GM21528 (cell line): Measurements from ENCODE around the gene THSD7B.
"Not testable (repeated sequence)": the region's sequence is repeated elsewhere in the genome, so short reads cannot be mapped to it uniquely, and the experiment has no call there.

Source experiments
- ATAC-seq: cut with Tn5 transposase; IDR thresholded peaks from one replicate; pipeline ENCODE4 v1.9.1; 2021; ENCODE audit warnings: mild to moderate bottlenecking, moderate library complexity; ENCODE audit not compliant: unreplicated experiment, low FRiP score

The THSD7B gene

GRCh38 chr2:137031731-137032130, 266.4 kb downstream of the THSD7B start:
- ATAC-seq = no peak

DNA sequence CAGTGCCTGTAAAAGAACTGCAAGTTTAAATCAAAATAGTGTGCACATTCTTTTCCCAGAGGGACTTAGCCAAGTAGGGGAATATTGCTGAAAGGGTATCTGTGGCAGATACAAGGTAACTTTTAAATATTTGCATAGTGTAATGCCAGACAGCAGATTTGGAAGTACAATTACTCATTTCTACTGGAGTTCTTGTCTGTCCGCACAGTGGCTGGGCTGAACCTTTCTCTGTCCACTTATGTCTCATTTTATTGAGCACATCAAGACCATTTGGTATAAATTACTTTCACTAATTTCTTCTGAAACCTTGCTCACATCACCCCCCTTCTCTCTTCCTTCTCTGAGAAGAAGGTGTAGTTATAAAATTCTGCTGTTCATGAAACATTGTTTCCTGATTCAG, 271.3 kb downstream of the THSD7B start:
- ATAC-seq = no peak

DNA sequence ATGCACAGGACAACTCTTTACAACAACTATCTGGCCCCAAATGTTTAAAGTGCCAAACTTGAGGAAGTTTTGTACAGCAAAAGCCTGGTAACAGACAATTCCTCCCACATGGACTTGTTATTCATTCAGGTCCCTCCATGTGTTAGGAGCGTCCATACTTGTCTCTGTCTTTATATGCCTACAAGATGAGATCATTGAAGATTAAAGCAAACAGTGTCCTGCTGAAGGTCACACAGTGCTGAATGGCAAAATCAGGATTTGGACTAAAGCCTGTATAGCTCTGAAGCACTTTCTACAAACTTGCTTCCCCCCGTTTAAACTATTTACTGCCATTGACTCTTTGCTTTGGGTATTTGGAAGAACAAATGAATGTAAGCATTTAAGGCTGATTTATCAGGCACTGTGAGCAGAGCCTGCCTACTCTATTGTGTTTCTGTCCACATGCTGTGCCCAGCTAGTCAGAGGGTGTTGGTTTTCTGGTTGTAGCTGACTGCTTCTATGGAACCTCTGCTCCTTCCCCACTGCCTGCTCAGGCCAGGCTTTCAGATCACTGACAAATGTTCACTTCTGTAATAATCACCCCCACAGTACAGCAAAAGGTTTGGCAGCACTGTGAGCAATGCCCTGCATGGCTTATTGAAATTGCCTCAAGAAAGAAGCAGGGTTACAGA, 274.3 kb downstream of the THSD7B start:
- no peak for ATAC-seq

- no peak for ATAC-seq
These were observed 282.0 kb downstream of the THSD7B start for GRCh38 chr2:137047369-137047768.

DNA sequence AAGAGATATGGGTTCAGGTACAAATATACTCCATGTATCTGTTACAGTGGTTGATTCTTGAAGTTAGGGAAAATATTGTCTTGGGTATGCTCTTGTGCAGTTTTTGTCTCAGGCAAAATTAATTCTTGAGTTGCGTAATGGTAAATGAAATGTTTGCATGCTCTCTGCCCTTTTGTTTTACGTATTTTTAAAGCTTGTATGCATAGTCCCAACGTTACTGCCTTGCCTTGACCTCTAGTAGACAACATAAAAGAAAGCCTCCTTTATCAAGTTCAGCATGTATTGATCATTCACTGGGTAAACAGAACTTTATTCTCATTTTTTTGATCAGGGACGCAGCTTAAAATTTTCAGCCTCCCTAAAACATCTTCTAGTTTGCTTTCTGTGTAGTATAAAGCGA, 283.1 kb downstream of the THSD7B start:
- ATAC-seq = no peak

GRCh38 chr2:137049518-137049917, 284.2 kb downstream of the THSD7B start:
- ATAC-seq = no peak

DNA sequence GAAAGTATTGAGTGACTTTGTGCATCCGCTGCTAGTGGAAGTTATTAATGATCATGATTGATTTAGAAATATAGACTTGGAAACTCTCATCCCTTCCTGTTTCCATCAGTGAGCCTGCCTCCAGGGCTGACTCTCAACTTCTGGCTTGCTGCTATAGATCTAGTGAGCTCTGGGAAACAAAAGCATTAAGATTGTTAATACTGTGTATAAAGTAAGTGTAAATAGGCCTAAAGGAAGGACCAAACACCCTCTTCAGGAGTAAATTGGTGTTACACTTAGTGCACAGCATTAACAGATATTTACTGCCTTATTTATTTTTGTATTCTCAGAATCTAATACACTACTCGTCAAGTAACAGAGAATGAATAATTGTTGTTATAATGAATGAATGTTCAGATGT, 285.6 kb downstream of the THSD7B start:
- ATAC-seq = no peak

DNA sequence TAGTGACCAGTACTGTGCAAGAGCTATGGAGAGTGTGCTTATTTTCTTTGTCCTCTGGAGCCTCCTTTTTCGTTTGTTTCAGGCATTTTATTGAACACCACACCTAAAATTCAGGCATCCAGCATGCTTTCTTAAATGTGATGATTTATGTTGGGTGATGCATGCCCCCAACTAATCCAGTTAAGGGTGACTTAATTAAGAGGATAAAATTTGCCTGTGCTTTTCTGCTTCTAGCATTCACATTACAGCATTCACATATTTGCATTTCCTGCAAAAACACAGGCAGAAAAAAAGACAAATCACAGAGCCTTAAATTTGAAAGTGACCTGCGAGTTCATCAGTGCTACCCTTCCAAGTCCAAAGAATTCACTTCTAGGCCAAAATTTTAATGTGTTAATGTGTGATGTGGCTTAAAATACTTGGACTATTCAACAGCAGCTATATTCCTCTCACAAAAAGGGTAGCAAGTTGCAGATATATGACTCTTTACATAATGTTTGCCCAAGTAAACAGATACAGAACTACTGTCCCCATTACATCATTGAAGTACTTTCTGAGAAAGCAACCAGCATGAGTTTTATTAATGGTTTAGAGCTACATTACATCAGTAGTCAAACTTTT, 286.5 kb downstream of the THSD7B start:
- ATAC-seq = no peak

- ATAC-seq = no peak
These were observed 291.4 kb downstream of the THSD7B start for GRCh38 chr2:137056704-137057103.

DNA sequence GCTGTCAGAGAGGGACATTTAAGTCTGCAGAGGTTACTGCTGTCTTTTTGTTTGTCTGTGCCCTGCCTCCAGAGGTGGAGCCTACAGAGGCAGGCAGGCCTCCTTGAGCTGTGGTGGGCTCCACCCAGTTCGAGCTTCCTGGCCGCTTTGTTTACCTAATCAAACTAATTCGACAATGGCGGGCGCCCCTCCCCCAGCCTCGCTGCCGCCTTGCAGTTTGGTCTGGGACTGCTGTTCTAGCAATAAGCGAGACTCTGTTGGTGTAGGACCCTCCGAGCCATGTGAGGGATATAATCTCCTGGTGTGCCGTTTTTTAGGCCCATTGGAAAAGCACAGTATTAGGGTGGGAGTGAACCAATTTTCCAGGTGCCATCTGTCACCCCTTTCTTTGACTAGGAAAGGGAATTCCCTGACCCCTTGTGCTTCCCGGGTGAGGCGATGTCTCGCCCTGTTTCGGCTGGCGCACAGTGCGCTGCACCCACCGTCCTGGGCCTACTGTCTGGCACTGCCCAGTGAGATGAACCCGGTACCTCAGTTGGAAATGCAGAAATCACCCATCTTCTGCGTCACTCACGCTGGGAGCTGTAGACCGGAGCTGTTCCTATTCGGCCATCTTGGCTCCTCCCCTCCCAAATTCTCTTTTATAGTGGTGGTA, 310.9 kb downstream of the THSD7B start:
- not testable (repeated sequence) for ATAC-seq

DNA sequence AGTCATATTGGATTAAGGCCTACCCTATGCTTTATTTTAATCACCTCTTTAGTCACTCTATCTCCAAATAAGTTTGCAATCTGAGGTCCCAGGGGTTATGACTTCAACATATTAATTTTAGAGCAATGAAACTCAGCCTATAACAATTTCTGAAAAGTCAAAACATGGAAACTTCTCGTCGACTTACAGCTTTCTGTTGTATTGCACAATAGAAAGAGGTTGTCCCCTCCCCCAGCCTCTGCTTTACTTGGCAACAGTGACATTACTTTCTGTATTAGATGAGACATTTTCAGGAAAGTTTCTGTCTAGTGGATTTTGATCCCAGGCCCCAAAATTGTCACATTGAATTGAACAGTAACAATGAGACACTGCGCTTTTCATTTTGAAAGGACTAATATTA, 326.4 kb downstream of the THSD7B start:
- ATAC-seq = no peak

DNA sequence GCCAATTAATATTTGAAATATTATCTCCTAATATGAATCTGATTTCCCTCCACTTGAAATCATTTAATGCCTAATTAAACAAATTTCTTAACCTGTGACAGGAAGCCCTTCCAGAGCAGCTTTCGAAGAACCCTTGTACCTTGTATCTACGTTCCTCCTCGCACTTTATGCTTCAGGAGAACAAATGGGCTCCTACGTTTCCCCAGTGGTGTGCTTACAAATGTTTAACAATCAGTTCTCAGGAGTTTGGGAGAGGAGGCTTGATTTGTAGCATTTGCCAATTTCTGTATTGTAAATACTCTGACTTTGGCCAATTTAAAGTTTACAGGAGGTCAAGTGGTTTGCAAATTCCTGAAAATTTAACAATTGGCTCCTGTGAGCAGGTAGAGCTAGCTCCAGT, 327.8 kb downstream of the THSD7B start:
- ATAC-seq = no peak

DNA sequence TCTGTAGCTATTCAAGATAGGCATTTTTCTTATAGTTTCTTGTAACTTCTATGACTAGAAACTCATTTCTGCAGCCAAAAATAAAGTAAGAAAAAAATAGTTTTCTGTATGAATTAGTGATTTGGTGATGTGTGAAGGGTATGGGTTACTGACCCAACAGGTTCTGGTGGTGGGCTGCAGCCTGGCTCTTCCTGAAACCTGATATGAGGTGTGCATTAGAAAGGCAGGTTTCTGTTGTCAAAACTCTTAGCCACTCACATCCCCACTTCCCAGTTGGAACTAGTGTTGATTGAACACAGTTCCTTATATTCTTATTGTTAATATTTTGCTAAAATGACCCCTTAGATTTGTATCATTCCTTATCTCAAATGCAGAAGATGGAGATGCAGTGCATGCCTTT, 330.8 kb downstream of the THSD7B start:
- no peak for ATAC-seq

DNA sequence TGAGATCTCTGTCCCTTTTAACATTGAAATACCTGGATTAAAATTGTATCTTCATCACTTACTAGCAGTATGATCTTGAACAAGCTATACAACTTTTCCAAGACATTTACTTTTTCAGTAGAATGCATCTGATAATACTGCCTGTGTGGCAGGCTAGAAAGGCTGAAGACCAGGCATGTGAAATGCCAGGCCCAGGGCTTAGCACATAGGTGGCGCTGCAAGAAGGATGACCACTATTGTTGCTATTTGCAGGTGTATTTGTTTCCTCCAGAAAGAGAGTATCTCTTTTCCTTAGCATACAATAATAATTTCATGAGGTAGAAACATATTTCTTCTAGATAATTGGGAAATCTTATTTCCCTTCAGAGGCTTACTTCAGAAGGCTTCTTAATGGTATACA, 331.3 kb downstream of the THSD7B start:
- no peak for ATAC-seq

DNA sequence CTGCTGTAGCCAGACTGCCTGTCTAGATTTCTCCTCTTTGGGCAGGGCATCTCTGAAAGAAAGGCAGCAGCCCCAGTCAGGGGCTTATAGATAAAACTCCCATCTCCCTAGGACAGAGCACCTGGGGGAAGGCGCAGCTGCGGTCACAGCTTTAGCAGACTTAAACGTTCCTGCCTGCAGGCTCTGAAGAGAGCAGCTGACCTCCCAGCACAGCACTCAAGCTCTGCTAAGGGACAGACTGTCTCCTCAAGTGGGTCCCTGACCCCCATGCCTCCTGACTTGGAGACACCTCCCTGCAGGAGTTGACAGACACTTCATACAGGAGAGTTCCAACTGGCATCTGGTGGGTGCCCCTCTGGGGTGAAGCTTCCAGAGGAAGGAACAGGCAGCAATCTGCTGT, 336.5 kb downstream of the THSD7B start:
- not testable (repeated sequence) for ATAC-seq

GRCh38 chr2:137107904-137108303, 342.6 kb downstream of the THSD7B start:
- no peak for ATAC-seq

GRCh38 chr2:137111896-137112295, 346.6 kb downstream of the THSD7B start:
- no peak for ATAC-seq

DNA sequence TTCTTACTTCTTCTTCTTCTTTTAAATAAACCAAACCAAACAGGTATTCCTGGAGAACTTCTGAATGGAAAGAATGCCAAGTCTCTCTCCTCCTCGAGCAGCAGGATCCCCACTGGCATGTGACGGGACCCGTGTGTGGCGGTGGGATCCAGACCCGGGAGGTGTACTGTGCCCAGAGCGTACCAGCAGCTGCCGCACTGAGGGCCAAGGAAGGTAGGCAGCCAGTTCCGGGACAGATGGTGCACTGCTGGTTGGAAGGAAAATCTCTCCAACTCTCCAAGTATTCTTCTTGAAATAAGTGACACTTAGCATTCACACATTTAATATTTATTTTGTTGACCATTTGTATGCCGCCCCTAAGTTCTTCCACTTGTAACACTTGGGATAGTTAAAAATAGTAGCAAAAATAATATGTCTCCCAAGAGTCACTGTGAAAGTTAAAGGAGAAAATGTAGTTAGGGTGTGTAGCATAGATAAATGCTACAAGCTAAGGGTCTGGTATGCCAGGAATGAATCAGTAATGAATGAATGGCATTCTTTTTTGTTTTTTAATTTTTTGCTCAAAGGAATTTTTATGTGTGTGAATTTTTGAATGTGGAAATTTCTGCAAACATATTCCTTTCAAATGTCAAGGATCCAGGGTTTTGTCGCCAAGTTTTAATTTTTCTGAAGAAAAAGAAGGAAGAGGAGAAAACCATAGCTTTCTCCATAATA, 349.9 kb downstream of the THSD7B start:
- no peak for ATAC-seq

DNA sequence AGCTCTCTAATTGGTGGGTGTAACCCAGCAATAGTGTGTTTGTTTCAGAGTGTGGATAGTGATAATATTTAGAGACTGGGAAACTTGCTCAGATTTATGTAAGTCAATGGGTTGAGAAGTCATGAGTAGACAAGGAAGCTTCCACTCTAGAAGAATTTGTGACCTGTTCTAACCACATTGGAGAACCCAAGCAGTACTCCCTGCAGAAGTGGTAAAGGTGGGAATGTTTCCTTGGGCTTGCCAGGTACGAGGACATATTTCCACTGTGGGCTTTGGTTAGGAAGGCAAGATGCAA, 350.4 kb downstream of the THSD7B start:
- ATAC-seq = no peak

- ATAC-seq = no peak
These were observed 352.0 kb downstream of the THSD7B start for GRCh38 chr2:137117385-137117784.

- ATAC-seq = no peak
These were observed 352.8 kb downstream of the THSD7B start for GRCh38 chr2:137118140-137118539.

- ATAC-seq = no peak
These were observed 357.9 kb downstream of the THSD7B start for GRCh38 chr2:137123226-137123625.
